ENCODE measurements around the gene TUB. TPM values are rescaled to one million over a fixed set of nuclear protein-coding genes. Genes with fewer than 3 reads are reported as not detected.
A peak's percentile ranks its signal among the peaks of the same experiment; 100 is the strongest.

TUB gene
- total and polyA plus RNA-seq, 2 of the 8 experiments (the other 6 are each of a cell fraction or from before 2014, with no cell fraction given): 15.3 to 31.3 TPM

DNA sequence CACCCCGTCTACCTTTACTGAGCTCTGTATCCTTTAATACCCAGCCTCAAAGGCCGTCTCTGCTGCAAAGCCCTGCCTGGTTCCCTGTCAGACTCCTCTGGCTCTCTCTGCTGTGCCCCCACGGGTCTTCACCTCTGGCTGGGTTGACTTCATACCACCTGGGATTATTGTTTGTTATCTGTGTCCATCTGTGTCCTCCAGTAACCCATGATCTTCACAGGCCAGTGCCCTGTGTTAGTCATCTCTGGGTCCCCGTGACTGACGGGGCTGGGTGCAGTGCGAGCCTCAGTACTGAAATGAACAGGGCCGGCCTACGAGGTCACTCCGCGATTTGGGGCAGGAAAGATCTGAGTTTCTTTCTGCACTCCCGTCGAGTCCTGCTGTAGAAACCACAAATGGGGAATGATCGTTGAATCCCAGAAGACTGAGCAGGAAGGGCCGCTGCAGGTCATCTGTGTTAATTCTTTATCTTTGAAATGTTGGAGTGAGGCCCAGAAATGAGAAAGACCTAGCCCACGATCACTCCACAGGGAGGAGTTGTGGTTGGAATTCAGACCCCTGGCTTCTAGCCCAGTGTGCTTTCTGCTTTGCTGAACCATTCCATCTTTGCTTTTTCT is 12.3 kb upstream of the TUB start:
- H3K18ac ChIP-seq (ENCODE audit: extremely low read depth, low read length): 0 out of 2 replicates have a peak overlapping the region, but pooled peaks have one; percentile 4
- H3K9me3 ChIP-seq (ENCODE audit: insufficient read depth in 2 of 2, low read depth in 1 of 2, low read length in 1 of 2): no peaks in the 10 kb centered on the region
- H2BK120ac ChIP-seq (replicated peaks; ENCODE audit: low read depth, low read length): no peak overlapping the region
- no peak overlapping the region for H3K4me3 ChIP-seq (ENCODE audit: extremely low read depth in 1 of 4, insufficient read depth in 2 of 4, low read depth in 3 of 4, low read length in 4 of 4)
- H3K23me2 ChIP-seq (ENCODE audit: low read depth, low read length): no peaks in the 10 kb centered on the region
- H3K4ac ChIP-seq (replicated peaks; ENCODE audit: insufficient read length, low read depth, low read length): no peak overlapping the region
- no peak overlapping the region for H3K9ac ChIP-seq (replicated peaks in 1 of 4; ENCODE audit: extremely low read depth in 1 of 4, low read depth in 3 of 4, low read length in 3 of 4)
- H3K36me3 ChIP-seq (ENCODE audit: control insufficient read depth in 2 of 4, insufficient read depth in 4 of 4, low read length in 3 of 4): no peaks in the 10 kb centered on the region
- H3K4me2 ChIP-seq (ENCODE audit: insufficient read depth in 1 of 2, low read depth in 2 of 2, low read length in 2 of 2): no peak overlapping the region
- H2BK15ac ChIP-seq (ENCODE audit: low read length): no peak overlapping the region
- ChIA-PET POLR2A (ENCODE audit: partially characterized antibody) (interaction anchor here (0.7 kb wide), 1 partner anchor 55 kb away, joined by 3 read pairs; no protein-coding TSS in a partner anchor), CTCF (ENCODE audit: partially characterized antibody) (interaction anchor here (0.6 to 5.2 kb wide), 14 partner anchors 10 to 1039 kb away, joined by 3 to 106 read pairs (median 8); no protein-coding TSS in a partner anchor)
- no peak overlapping the region for H2BK5ac ChIP-seq (ENCODE audit: low read depth, low read length)
- peaks cover 2 to 18% (median 7%) of the 10 kb centered on the region in 4 experiments for H3K4me1 ChIP-seq (replicated peaks in 1 of 4; ENCODE audit: control insufficient read depth in 3 of 4, insufficient read depth in 4 of 4, low read length in 3 of 4)
- no peaks in the 10 kb centered on the region for H4K20me1 ChIP-seq (replicated peaks in 1 of 2; ENCODE audit: control insufficient read depth in 1 of 2, insufficient read depth in 2 of 2, low read length in 2 of 2)
- no peak overlapping the region for H4K91ac ChIP-seq (replicated peaks; ENCODE audit: insufficient read length, low read length)
- H3K79me2 ChIP-seq (ENCODE audit: control insufficient read depth in 1 of 2, insufficient read depth in 2 of 2, low read length in 2 of 2): no peaks in the 10 kb centered on the region
- no peak overlapping the region for H3K23ac ChIP-seq (ENCODE audit: insufficient read length)
- H3K14ac ChIP-seq (ENCODE audit: insufficient read length): no peak overlapping the region
- no peak for DNase-seq (ENCODE audit: low read depth in 1 of 2, low spot score in 2 of 2)
- no peak overlapping the region for H2BK12ac ChIP-seq (ENCODE audit: low read depth, low read length)
- H3K27ac ChIP-seq (ENCODE audit: low read depth, low read length): no peak overlapping the region
- no peak overlapping the region for H2AFZ ChIP-seq (ENCODE audit: low read length)
- FAIRE-seq: no peak
- 78% methylated on average over 15 of the region's 15 CpGs; no CpG with 5 or more reads in 1 of the 2 experiments for WGBS, 2 experiments (ENCODE audit: extremely low coverage in 1 of 2, insufficient coverage in 1 of 2, insufficient read length in 1 of 2, insufficient replicate concordance in 2 of 2, low coverage in 1 of 2, low lambda C conversion rate in 2 of 2, missing lambda C conversion rate in 1 of 2)
- no peak overlapping the region for H2BK20ac ChIP-seq (ENCODE audit: low read length)
- H3K79me1 ChIP-seq (ENCODE audit: low read depth, low read length): no peaks in the 10 kb centered on the region
- no peak overlapping the region for H2AK5ac ChIP-seq (ENCODE audit: low read depth, low read length)
- H4K5ac ChIP-seq (ENCODE audit: insufficient read length, low read depth, low read length): no peak overlapping the region
- H4K8ac ChIP-seq (ENCODE audit: extremely low read depth, insufficient read depth, low read length): no peak overlapping the region
- no peaks in the 10 kb centered on the region; a peak in 2 of 7 replicates for H3K27me3 ChIP-seq (replicated peaks in 1 of 4; ENCODE audit: control insufficient read depth in 3 of 4, extremely low read depth in 1 of 4, insufficient read depth in 3 of 4, low read length in 3 of 4)
- no peak overlapping the region for H3K56ac ChIP-seq (replicated peaks; ENCODE audit: insufficient read length, low read depth, low read length)
- TF ChIP-seq KDM4A (IDR thresholded peaks at IDR 0.05; ENCODE audit: low read depth, low read length, severe bottlenecking): no peak
- TF ChIP-seq EZH2 (IDR thresholded peaks at IDR 0.05; ENCODE audit: low read depth, low read length, severe bottlenecking): no peak
- TF ChIP-seq CBX8 (IDR thresholded peaks at IDR 0.05; ENCODE audit: borderline replicate concordance, low read depth, low read length): no peak
- TF ChIP-seq RXRA (IDR thresholded peaks at IDR 0.05; ENCODE audit: insufficient read depth, low read depth, low read length): no peak
- TF ChIP-seq, protein P1, sequence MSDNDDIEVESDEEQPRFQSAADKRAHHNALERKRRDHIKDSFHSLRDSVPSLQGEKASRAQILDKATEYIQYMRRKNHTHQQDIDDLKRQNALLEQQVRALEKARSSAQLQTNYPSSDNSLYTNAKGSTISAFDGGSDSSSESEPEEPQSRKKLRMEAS (IDR thresholded peaks at IDR 0.05): no peak
- no peak for TF ChIP-seq TCF12 (IDR thresholded peaks at IDR 0.05; ENCODE audit: low read depth, low read length)
- no peak for TF ChIP-seq RFX5 (IDR thresholded peaks at IDR 0.05; ENCODE audit: borderline replicate concordance, low read depth, low read length)
- TF ChIP-seq KDM5A (IDR thresholded peaks at IDR 0.05; ENCODE audit: low read length): no peak
- no peak for TF ChIP-seq POU5F1 (IDR thresholded peaks at IDR 0.05; ENCODE audit: low read depth, low read length)
- no peak for TF ChIP-seq ATF2 (IDR thresholded peaks at IDR 0.05; ENCODE audit: low read length)
- TF ChIP-seq GTF2F1 (IDR thresholded peaks at IDR 0.05; ENCODE audit: borderline replicate concordance, low read depth, low read length): no peak
